ENCODE data around the gene PAPSS1.

PAPSS1 gene

DNA sequence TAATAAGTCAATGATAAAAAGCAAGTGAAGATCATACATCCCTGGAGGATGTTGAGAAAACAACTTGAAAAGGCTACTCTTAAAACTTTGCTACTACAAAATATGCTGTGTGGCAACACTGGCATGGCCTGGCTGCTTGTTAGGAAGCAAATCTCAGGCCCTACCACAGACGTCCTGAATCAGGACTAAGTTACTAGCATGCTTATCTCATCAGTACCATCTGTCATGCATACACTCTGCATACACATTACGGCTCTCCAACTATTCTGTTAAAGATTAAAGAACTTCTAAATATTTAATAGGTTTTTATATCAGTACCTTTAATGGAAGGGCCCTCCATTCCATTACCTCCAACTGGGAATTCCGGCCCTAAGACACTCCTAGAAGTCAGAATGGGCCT lies 8.2 kb downstream of the PAPSS1 start:
- no peaks in the 10 kb centered on the region for H3K27me3 ChIP-seq (ENCODE audit: insufficient read depth, insufficient read length)
- H3K9me3 ChIP-seq (ENCODE audit: insufficient read depth, low read length): peaks cover 7% of the 10 kb centered on the region; the same call in 1 of the 2 replicates
- TF ChIP-seq YY1 (IDR thresholded peaks at IDR 0.05; ENCODE audit: insufficient read depth, insufficient read length) (no peak), ZNF274 (IDR thresholded peaks at IDR 0.05; ENCODE audit: low read depth, low read length) (no peak), SUZ12 (IDR thresholded peaks at IDR 0.05; ENCODE audit: extremely low read depth, insufficient read depth, insufficient read length) (no peak)
- no peak for DNase-seq (ENCODE audit: low read depth, low spot score)
- no peak overlapping the region for H3K4me3 ChIP-seq (ENCODE audit: insufficient read length, low read depth)
- no peak overlapping the region for H3K9ac ChIP-seq (ENCODE audit: insufficient read length, low read depth)
- H3K4me1 ChIP-seq (ENCODE audit: insufficient read depth, insufficient read length): no peaks in the 10 kb centered on the region
- H3K36me3 ChIP-seq (ENCODE audit: insufficient read depth, insufficient read length, low read length): peaks cover 7% of the 10 kb centered on the region

GRCh38 chr4:107710493-107711459 lies 9.3 kb downstream of the PAPSS1 start:
- H3K36me3 ChIP-seq (ENCODE audit: insufficient read depth, insufficient read length, low read length): peaks cover 2% of the 10 kb centered on the region
- DNase-seq (ENCODE audit: low read depth, low spot score): no peak

GRCh38 chr4:107709916-107710315 lies 10.1 kb downstream of the PAPSS1 start:
- no peak for DNase-seq (ENCODE audit: low read depth, low spot score)
- no peak overlapping the region for H3K4me3 ChIP-seq (ENCODE audit: insufficient read length, low read depth)
- no peak overlapping the region for H3K9ac ChIP-seq (ENCODE audit: insufficient read length, low read depth)
- TF ChIP-seq SUZ12 (IDR thresholded peaks at IDR 0.05; ENCODE audit: extremely low read depth, insufficient read depth, insufficient read length) (no peak), YY1 (IDR thresholded peaks at IDR 0.05; ENCODE audit: insufficient read depth, insufficient read length) (no peak), ZNF274 (IDR thresholded peaks at IDR 0.05; ENCODE audit: low read depth, low read length) (no peak)
- H3K36me3 ChIP-seq (ENCODE audit: insufficient read depth, insufficient read length, low read length): peaks cover 2% of the 10 kb centered on the region
- H3K27me3 ChIP-seq (ENCODE audit: insufficient read depth, insufficient read length): no peaks in the 10 kb centered on the region
- H3K4me1 ChIP-seq (ENCODE audit: insufficient read depth, insufficient read length): no peaks in the 10 kb centered on the region
- H3K9me3 ChIP-seq (ENCODE audit: insufficient read depth, low read length): peaks cover 19% of the 10 kb centered on the region

More at GRCh38 chr4:107710493-107711459, 9.3 kb downstream of the PAPSS1 start:
- no peaks in the 10 kb centered on the region for H3K27me3 ChIP-seq (ENCODE audit: insufficient read depth, insufficient read length)
- H3K4me3 ChIP-seq (ENCODE audit: insufficient read length, low read depth): no peak overlapping the region
- TF ChIP-seq ZNF274 (IDR thresholded peaks at IDR 0.05; ENCODE audit: low read depth, low read length): no peak
- TF ChIP-seq YY1 (IDR thresholded peaks at IDR 0.05; ENCODE audit: insufficient read depth, insufficient read length): no peak
- TF ChIP-seq SUZ12 (IDR thresholded peaks at IDR 0.05; ENCODE audit: extremely low read depth, insufficient read depth, insufficient read length): no peak
- H3K9ac ChIP-seq (ENCODE audit: insufficient read length, low read depth): no peak overlapping the region
- H3K9me3 ChIP-seq (ENCODE audit: insufficient read depth, low read length): peaks cover 16% of the 10 kb centered on the region
- H3K4me1 ChIP-seq (ENCODE audit: insufficient read depth, insufficient read length): no peaks in the 10 kb centered on the region

- H3K4me3 ChIP-seq (ENCODE audit: insufficient read length, low read depth): no peak overlapping the region
- H3K4me1 ChIP-seq (ENCODE audit: insufficient read depth, insufficient read length): no peaks in the 10 kb centered on the region
- H3K9me3 ChIP-seq (ENCODE audit: insufficient read depth, low read length): peaks cover 19% of the 10 kb centered on the region
- H3K9ac ChIP-seq (ENCODE audit: insufficient read length, low read depth): no peak overlapping the region
- no peak for TF ChIP-seq YY1 (IDR thresholded peaks at IDR 0.05; ENCODE audit: insufficient read depth, insufficient read length)
- TF ChIP-seq ZNF274 (IDR thresholded peaks at IDR 0.05; ENCODE audit: low read depth, low read length): no peak
- TF ChIP-seq SUZ12 (IDR thresholded peaks at IDR 0.05; ENCODE audit: extremely low read depth, insufficient read depth, insufficient read length): no peak
- H3K36me3 ChIP-seq (ENCODE audit: insufficient read depth, insufficient read length, low read length): peaks cover 2% of the 10 kb centered on the region
- no peaks in the 10 kb centered on the region for H3K27me3 ChIP-seq (ENCODE audit: insufficient read depth, insufficient read length)
- DNase-seq (ENCODE audit: low read depth, low spot score): no peak
These were observed 11.8 kb downstream of the PAPSS1 start for GRCh38 chr4:107708225-107708624.

DNA sequence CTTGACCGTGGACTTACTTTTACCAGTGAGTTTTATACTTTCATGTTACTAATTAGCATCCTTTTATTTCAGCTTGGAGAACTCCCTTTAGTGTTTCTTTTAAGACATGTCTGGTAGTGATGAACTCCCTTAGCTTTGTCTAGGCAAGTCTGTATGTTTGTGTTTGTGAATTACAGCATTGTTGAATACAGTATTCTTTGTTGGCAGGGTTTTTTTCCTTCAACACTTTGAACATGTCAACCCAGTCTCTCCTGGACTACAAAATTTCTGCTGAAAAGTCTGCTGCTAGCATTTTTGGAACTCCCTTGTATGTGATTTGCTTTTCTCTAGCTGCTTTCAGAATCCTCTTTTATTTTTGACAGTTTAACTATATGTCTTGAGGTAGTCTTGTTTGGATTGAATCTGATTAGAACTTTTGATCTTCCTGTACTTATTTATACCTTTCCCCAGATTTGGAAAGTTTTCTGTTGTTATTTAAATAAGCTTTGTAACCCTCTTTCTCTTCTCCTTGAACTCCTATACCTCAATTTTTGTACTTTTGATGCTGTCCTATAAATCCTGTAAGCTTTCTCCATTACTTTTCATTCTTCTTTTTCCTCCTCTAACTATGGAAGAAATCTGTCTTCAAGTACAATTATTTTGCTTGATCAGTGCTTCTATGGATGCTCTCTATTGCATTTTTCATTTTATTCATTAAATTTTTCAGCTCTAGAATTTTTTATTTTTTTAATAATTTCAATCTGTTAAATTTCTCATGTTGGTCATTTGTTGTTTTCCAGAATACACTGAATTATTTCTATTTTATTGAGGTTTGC lies 14.1 kb downstream of the PAPSS1 start:
- H3K4me3 ChIP-seq (ENCODE audit: insufficient read length, low read depth): no peak overlapping the region
- H3K4me1 ChIP-seq (ENCODE audit: insufficient read depth, insufficient read length): no peaks in the 10 kb centered on the region
- no peak overlapping the region for H3K9ac ChIP-seq (ENCODE audit: insufficient read length, low read depth)
- H3K36me3 ChIP-seq (ENCODE audit: insufficient read depth, insufficient read length, low read length): peaks cover 2% of the 10 kb centered on the region
- no peaks in the 10 kb centered on the region for H3K27me3 ChIP-seq (ENCODE audit: insufficient read depth, insufficient read length)
- no peak for DNase-seq (ENCODE audit: low read depth, low spot score)
- H3K9me3 ChIP-seq (ENCODE audit: insufficient read depth, low read length): peaks cover 19% of the 10 kb centered on the region
- TF ChIP-seq YY1 (IDR thresholded peaks at IDR 0.05; ENCODE audit: insufficient read depth, insufficient read length) (no peak), ZNF274 (IDR thresholded peaks at IDR 0.05; ENCODE audit: low read depth, low read length) (no peak), SUZ12 (IDR thresholded peaks at IDR 0.05; ENCODE audit: extremely low read depth, insufficient read depth, insufficient read length) (no peak)

- H3K27me3 ChIP-seq (ENCODE audit: insufficient read depth, insufficient read length): no peaks in the 10 kb centered on the region
- H3K4me3 ChIP-seq (ENCODE audit: insufficient read length, low read depth): no peak overlapping the region
- no peak overlapping the region for H3K9ac ChIP-seq (ENCODE audit: insufficient read length, low read depth)
- H3K36me3 ChIP-seq (ENCODE audit: insufficient read depth, insufficient read length, low read length): peaks cover 5% of the 10 kb centered on the region
- H3K4me1 ChIP-seq (ENCODE audit: insufficient read depth, insufficient read length): no peaks in the 10 kb centered on the region
- TF ChIP-seq SUZ12 (IDR thresholded peaks at IDR 0.05; ENCODE audit: extremely low read depth, insufficient read depth, insufficient read length) (no peak), YY1 (IDR thresholded peaks at IDR 0.05; ENCODE audit: insufficient read depth, insufficient read length) (no peak), ZNF274 (IDR thresholded peaks at IDR 0.05; ENCODE audit: low read depth, low read length) (no peak)
- no peak for DNase-seq (ENCODE audit: low read depth, low spot score)
- peaks cover 9% of the 10 kb centered on the region for H3K9me3 ChIP-seq (ENCODE audit: insufficient read depth, low read length)
These were observed 18.5 kb downstream of the PAPSS1 start for GRCh38 chr4:107701565-107701964.
